ENCODE data around the gene BMP6. TPM values are rescaled to one million over a fixed set of nuclear protein-coding genes. Genes with fewer than 3 reads are reported as not detected.

Gene BMP6
- total and polyA plus RNA-seq, 2 experiments from 2014 or later = 0.84 to 2.8 TPM

DNA sequence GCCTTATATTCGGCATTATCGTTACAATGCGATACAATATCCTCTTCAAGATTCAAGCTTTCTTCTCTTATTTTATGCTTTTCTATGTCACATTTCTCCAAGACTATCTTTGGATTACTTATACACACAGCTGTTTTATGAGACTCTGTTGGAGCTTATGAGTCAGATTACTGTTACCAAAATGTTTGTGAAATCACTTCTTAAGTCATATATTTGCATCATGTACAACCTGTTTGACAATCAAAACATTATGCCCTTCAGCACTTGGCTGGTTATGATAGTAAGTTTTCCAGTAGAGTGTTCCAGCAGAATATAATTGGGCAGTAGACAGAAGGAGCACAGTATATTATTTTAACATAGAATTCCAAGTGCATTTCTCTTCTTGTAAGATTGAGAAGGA lies 35.2 kb downstream of the BMP6 start:
- Mint-ChIP-seq H3K4me1 (no peaks in the 10 kb centered on the region), H3K27ac (no peak overlapping the region), H3K36me3 (ENCODE audit: low read depth) (no peaks in the 10 kb centered on the region; the same call in 2 of the 3 replicates), H3K27me3 (ENCODE audit: insufficient read depth, low read depth, poor library complexity) (no peaks in the 10 kb centered on the region), H3K4me3 (no peak overlapping the region), H3K9me3 (no peaks in the 10 kb centered on the region; the same call in 2 of the 3 replicates)
- no peak for DNase-seq (ENCODE audit: low spot score)
- H3K27me3 ChIP-seq (ENCODE audit: insufficient read depth) = no peaks in the 10 kb centered on the region
- no peak for TF ChIP-seq ZNF114 (CRISPR knock-in tag; IDR thresholded peaks at IDR 0.05)
- TF ChIP-seq EZH2phosphoT487 (IDR thresholded peaks at IDR 0.05; ENCODE audit: unreplicated experiment) = no peak
- no peak for TF ChIP-seq POLR2AphosphoS5 (IDR thresholded peaks at IDR 0.05; ENCODE audit: low read depth)
- no peak for TF ChIP-seq EZH2 (IDR thresholded peaks at IDR 0.05; ENCODE audit: low read depth, unreplicated experiment)
- TF ChIP-seq, protein P1, sequence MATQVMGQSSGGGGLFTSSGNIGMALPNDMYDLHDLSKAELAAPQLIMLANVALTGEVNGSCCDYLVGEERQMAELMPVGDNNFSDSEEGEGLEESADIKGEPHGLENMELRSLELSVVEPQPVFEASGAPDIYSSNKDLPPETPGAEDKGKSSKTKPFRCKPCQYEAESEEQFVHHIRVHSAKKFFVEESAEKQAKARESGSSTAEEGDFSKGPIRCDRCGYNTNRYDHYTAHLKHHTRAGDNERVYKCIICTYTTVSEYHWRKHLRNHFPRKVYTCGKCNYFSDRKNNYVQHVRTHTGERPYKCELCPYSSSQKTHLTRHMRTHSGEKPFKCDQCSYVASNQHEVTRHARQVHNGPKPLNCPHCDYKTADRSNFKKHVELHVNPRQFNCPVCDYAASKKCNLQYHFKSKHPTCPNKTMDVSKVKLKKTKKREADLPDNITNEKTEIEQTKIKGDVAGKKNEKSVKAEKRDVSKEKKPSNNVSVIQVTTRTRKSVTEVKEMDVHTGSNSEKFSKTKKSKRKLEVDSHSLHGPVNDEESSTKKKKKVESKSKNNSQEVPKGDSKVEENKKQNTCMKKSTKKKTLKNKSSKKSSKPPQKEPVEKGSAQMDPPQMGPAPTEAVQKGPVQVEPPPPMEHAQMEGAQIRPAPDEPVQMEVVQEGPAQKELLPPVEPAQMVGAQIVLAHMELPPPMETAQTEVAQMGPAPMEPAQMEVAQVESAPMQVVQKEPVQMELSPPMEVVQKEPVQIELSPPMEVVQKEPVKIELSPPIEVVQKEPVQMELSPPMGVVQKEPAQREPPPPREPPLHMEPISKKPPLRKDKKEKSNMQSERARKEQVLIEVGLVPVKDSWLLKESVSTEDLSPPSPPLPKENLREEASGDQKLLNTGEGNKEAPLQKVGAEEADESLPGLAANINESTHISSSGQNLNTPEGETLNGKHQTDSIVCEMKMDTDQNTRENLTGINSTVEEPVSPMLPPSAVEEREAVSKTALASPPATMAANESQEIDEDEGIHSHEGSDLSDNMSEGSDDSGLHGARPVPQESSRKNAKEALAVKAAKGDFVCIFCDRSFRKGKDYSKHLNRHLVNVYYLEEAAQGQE (IDR thresholded peaks at IDR 0.05; ENCODE audit: unreplicated experiment) = no peak
- TF ChIP-seq, protein P2, sequence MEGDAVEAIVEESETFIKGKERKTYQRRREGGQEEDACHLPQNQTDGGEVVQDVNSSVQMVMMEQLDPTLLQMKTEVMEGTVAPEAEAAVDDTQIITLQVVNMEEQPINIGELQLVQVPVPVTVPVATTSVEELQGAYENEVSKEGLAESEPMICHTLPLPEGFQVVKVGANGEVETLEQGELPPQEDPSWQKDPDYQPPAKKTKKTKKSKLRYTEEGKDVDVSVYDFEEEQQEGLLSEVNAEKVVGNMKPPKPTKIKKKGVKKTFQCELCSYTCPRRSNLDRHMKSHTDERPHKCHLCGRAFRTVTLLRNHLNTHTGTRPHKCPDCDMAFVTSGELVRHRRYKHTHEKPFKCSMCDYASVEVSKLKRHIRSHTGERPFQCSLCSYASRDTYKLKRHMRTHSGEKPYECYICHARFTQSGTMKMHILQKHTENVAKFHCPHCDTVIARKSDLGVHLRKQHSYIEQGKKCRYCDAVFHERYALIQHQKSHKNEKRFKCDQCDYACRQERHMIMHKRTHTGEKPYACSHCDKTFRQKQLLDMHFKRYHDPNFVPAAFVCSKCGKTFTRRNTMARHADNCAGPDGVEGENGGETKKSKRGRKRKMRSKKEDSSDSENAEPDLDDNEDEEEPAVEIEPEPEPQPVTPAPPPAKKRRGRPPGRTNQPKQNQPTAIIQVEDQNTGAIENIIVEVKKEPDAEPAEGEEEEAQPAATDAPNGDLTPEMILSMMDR (conservative IDR thresholded peaks at IDR 0.05; ENCODE audit: low read depth in 2 of 2) = no peak
- no peak for TF ChIP-seq ZNF331 (CRISPR knock-in tag; IDR thresholded peaks at IDR 0.05; ENCODE audit: low read depth)
- TF ChIP-seq, protein P3, sequence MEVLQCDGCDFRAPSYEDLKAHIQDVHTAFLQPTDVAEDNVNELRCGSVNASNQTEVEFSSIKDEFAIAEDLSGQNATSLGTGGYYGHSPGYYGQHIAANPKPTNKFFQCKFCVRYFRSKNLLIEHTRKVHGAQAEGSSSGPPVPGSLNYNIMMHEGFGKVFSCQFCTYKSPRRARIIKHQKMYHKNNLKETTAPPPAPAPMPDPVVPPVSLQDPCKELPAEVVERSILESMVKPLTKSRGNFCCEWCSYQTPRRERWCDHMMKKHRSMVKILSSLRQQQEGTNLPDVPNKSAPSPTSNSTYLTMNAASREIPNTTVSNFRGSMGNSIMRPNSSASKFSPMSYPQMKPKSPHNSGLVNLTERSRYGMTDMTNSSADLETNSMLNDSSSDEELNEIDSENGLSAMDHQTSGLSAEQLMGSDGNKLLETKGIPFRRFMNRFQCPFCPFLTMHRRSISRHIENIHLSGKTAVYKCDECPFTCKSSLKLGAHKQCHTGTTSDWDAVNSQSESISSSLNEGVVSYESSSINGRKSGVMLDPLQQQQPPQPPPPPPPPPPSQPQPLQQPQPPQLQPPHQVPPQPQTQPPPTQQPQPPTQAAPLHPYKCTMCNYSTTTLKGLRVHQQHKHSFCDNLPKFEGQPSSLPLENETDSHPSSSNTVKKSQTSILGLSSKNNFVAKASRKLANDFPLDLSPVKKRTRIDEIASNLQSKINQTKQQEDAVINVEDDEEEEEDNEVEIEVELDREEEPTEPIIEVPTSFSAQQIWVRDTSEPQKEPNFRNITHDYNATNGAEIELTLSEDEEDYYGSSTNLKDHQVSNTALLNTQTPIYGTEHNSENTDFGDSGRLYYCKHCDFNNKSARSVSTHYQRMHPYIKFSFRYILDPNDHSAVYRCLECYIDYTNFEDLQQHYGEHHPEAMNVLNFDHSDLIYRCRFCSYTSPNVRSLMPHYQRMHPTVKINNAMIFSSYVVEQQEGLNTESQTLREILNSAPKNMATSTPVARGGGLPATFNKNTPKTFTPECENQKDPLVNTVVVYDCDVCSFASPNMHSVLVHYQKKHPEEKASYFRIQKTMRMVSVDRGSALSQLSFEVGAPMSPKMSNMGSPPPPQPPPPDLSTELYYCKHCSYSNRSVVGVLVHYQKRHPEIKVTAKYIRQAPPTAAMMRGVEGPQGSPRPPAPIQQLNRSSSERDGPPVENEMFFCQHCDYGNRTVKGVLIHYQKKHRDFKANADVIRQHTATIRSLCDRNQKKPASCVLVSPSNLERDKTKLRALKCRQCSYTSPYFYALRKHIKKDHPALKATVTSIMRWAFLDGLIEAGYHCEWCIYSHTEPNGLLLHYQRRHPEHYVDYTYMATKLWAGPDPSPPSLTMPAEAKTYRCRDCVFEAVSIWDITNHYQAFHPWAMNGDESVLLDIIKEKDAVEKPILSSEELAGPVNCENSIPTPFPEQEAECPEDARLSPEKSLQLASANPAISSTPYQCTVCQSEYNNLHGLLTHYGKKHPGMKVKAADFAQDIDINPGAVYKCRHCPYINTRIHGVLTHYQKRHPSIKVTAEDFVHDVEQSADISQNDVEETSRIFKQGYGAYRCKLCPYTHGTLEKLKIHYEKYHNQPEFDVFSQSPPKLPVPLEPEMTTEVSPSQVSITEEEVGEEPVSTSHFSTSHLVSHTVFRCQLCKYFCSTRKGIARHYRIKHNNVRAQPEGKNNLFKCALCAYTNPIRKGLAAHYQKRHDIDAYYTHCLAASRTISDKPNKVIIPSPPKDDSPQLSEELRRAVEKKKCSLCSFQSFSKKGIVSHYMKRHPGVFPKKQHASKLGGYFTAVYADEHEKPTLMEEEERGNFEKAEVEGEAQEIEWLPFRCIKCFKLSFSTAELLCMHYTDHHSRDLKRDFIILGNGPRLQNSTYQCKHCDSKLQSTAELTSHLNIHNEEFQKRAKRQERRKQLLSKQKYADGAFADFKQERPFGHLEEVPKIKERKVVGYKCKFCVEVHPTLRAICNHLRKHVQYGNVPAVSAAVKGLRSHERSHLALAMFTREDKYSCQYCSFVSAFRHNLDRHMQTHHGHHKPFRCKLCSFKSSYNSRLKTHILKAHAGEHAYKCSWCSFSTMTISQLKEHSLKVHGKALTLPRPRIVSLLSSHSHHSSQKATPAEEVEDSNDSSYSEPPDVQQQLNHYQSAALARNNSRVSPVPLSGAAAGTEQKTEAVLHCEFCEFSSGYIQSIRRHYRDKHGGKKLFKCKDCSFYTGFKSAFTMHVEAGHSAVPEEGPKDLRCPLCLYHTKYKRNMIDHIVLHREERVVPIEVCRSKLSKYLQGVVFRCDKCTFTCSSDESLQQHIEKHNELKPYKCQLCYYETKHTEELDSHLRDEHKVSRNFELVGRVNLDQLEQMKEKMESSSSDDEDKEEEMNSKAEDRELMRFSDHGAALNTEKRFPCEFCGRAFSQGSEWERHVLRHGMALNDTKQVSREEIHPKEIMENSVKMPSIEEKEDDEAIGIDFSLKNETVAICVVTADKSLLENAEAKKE (CRISPR knock-in tag; IDR thresholded peaks at IDR 0.05) = no peak
- TF ChIP-seq JUNB (IDR thresholded peaks at IDR 0.05; ENCODE audit: unreplicated experiment) = no peak
- TF ChIP-seq, protein P4, sequence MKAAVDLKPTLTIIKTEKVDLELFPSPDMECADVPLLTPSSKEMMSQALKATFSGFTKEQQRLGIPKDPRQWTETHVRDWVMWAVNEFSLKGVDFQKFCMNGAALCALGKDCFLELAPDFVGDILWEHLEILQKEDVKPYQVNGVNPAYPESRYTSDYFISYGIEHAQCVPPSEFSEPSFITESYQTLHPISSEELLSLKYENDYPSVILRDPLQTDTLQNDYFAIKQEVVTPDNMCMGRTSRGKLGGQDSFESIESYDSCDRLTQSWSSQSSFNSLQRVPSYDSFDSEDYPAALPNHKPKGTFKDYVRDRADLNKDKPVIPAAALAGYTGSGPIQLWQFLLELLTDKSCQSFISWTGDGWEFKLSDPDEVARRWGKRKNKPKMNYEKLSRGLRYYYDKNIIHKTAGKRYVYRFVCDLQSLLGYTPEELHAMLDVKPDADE (IDR thresholded peaks at IDR 0.05) = no peak
- no peaks in the 10 kb centered on the region for H3K79me2 ChIP-seq (replicated peaks; ENCODE audit: insufficient read depth)
- H3F3A ChIP-seq (replicated peaks; ENCODE audit: low read depth) = no peaks in the 10 kb centered on the region
- H3K36me3 ChIP-seq (ENCODE audit: insufficient read depth) = no peaks in the 10 kb centered on the region
- H3K9me2 ChIP-seq (ENCODE audit: insufficient read depth) = no peaks in the 10 kb centered on the region
- H2AFZ ChIP-seq = no peak overlapping the region
- no peak overlapping the region for H3K27ac ChIP-seq (ENCODE audit: low read depth)
- H3K4me2 ChIP-seq = no peak overlapping the region
- H4K20me1 ChIP-seq (replicated peaks; ENCODE audit: insufficient read depth) = no peaks in the 10 kb centered on the region
- no peak overlapping the region for H3K4me3 ChIP-seq
- ATAC-seq = no peak
- no peaks in the 10 kb centered on the region for H3K4me1 ChIP-seq (ENCODE audit: insufficient read depth)
